ENCODE data around the gene RPS6KB1.
A peak's percentile ranks its signal among the peaks of the same experiment; 100 is the strongest.
"Not testable (repeated sequence)": the region's sequence is repeated elsewhere in the genome, so short reads cannot be mapped to it uniquely, and the experiment has no call there.

RPS6KB1 gene

DNA sequence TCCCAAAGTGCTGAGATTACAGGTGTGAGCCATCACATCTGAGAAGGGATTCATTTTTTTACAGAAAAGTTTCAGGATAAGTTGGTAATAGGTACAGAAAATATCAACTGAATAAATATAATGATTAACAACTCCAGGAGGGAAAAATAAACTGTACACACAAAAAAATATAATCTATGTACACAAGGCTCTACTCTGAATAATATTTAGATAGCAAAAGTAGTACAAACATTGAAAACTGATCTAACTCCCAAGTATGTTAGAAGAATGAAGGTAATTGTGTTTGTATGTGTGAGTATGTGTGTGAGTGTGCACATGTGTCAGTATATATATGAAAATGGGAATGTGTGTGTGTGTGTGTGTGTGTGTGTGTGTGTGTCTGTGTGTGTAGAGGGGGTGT is 20.6 kb upstream of the RPS6KB1 start:
- DNase-seq: no peak

DNA sequence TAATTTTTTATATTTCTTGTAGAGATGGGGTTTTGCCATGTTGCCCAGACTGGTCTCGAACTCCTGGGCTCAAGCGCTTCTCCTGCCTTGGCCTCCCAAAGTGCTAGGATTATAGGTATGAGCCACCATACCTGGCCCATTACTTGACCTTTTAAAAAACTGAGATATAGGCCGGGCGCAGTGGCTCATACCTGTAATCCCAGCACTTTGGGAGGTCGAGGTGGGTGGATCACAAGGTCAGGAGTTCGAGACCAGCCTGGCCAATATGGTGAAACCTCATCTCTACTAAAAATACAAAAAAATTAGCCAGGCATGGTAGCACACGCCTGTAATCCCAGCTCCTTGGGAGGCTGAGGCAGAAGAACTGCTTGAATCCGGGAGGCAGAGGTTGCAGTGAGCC is 19.5 kb upstream of the RPS6KB1 start:
- not testable (repeated sequence) for DNase-seq

DNA sequence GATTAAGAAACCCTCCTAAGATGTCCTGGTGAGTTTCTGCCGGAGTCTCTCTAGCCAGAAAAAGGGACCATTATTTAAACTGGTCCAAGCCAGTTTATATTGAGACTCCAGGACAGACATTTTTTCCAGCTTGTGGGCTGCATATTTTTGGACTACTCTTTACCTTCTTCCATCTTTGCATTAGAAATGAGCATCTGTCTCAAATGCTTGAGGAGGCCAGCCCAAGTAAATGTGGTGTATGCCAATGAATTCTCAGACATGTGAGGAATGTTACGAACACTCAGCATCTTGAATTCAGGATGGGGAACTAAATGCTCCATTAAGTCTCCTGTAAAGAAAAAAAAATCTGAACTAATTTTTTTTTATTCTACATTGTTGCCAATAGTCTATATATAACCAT is 18.5 kb upstream of the RPS6KB1 start:
- DNase-seq: no peak

DNA sequence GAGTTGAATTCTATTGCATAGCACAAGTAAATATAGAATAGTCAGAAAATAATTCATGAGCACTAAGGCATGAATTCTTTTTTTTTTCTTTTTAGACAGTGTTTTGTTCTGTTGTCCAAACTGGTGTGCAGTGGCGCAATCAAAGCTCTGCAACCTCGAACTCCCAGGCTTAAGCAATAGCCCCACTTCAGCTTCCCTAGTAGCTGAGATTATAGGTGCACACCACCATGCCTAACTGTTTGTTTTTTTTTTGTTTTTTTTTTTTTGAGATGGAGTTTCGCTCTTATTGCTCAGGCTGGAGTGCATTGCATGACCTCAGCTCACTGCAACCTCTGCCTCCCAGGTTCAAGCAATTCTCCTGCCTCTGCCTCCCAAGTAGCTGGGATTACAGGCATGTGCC is 16.8 kb upstream of the RPS6KB1 start:
- no peak for DNase-seq

DNA sequence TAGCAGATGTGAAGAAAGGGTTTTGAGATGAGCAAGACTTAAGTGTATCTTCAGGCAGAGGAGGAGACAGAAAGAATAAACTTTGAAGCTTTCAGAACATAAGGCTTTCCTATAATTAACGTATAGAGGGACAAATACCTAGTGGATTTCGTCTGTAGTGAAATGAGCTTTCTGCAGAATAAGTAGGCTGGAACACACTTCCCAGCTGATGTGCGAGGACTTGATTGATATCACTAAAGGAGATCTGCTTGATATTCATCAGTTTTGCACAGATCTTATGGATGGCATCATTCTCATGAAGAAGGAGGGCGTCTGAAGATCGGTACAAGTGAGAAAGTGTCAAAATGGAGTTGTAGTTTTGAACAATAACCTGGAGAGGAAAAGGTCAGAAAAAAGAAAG is 15.0 kb upstream of the RPS6KB1 start:
- no peak for DNase-seq

DNA sequence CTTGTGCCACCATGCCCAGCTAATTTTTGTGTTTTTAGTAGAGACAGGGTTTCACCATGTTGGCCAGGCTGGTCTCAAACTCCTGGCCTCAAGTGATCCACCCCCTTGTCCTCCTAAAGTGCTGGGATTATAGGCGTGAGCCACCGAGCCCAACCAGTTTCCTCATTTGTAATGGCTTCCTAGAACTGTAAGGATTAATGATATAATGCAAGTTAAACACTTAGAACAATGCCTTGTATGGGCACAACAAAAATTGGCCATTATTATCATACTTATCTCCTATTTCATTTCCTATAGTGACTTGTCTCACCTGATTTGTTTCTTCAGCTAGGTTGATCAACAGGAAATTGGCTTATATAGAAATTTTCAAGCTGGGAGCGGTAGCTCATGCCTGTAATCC is 14.3 kb upstream of the RPS6KB1 start:
- no peak for DNase-seq

DNA sequence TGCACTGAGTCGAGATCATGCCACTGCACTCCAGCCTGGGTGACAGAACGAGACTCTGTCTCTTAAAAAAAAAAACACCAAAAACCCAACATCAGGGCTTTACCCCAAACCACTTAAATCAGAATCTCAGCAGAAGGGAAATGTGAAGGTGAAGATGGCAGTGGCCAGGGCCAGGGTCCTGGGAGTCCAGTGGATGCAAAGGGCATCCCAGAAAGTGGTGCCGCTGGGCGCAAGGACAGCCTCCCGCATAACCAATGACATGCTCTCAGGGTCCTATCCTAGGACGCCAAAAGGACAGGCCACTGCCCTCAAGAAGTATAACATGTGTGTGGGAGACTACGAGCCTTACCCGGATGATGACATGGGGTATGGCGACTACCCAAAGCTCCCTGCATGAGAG is 8.1 kb upstream of the RPS6KB1 start:
- no peak for DNase-seq

DNA sequence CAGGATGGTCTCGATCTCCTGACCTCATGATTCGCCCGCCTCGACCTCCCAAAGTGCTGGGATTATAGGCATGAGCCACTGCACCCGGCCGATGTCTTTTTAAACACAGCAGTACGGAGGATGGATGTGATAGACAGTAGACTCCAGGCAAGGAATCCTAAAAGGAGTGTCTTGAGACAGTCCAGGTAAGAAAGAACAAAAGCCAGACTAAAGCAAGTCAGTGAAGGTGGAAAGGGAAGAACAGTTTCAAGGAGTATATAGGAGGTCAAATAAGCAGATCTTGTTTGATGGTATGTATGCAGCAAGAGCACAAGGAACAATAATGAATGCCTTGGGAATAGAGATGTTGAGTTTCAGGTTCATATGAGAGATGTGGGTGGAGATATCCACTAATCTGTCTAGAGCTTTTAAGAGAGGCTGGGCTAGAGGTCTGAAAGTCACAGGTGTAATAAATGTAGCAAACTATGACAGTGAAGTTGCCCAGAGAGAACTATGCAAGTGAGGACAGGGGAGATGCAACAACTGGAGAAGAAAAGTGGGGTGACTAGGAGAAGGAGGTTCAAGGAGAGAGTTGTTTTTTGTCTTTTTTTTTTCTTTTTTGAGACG is 4.7 kb upstream of the RPS6KB1 start:
- no peak for DNase-seq

DNA sequence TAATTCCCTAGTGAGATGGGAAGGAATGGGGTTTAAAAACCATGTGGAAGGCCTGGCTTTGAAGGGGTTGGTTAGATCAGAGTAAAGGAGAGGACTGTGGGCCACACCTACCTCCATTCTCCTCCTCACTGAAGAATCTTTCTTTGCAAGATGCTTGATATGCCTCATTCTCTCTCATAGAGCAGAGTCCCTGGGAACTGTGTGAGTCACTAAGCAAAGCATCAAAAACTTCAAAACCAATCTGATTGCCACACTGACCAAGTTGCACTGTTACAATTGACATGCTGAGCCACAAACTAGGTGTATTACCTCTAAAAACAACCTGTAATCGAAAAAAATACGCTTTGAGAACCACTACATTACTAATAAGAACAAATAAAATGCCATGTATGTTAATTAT is 2.2 kb upstream of the RPS6KB1 start:
- no peak for DNase-seq

DNA sequence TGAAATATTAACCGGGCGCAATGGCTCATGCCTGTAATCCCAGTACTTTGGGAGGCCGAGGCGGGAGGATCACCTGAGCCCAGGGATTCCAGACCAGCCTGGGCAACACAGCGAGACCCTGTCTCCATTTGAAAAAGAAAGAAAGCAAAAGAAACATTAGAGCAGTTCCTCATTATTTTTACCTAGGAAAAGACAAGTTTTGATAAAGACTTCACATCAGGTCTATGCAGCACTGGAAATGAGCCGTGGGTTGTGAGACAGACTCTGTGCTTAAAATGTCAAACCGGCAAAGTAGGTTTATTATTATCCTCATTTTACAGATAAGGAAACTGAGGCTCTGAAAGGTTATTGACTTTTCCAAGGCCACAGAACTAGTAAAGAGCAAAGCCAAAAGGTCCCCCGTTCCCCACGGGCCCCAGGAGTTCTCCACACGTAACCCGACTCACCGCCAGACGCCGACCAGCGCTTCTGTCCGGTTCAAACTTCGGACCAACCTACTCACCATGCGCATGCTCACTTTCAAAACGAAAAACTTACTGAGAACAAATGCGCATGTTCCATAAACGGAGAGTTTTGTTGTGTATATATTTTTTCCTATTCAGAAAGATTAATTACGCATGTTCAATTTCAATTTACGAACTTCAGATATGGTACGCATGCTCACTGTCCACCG is 534 bp upstream of the RPS6KB1 start:
- no peak for DNase-seq

DNA sequence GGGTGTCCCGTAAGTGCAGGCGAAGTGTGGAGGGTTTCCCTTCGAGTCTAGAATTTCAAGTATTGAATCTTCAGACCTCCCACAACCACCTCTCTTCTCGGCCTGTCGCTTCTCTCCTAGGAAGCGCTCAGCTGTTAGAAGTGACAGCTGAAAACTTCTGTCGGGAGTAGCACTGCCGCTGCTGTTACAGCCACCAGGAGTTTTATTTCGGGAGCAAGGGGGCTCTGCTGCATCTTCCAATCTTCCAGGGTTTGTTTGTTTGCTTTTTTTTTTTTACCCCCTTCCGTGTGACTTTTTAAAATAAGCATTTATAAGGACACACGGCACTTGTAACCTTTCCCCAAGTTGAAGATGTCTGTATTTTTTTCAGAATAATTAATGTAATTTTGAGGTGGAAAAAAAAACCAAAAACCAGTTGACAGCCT is 767 bp downstream of the RPS6KB1 start:
- DNase-seq: no peak

DNA sequence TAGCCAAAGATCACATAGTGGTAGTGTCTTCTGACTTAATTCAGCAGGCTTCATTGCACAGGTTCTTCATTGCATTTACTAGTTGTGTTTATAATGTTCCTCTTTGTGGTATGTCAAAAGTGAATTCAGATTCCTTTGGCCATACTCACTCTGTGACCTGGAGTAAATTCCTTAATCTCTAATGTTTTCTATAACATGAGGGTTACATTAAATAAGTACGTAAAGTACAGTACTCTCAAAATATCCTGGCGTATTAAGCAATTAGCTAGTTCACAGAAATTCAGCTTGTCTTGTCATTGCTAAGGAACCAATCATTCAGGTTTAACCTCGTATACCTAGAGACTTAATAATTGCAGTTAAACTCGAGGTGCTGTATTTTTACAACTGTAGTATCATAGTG is 4.2 kb downstream of the RPS6KB1 start:
- no peak for DNase-seq

DNA sequence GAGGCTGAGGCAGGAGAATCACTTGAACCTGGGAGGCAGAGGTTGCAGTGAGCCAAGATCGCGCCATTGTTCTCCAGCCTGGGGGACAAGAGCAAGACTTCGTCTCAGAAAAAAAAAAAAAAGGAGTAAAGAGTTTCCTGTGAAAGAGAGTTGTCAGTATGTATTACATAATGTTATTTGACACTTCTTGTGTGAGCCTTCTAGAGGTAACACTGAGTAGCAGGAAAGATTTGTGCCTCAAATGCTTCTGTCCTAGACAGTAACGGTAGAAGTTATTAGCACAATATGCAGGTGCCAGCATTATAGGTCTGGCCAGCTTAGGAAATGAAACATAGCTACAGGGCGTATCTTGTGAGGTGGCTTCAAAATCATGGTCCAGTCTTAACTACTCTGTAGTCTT is 6.2 kb downstream of the RPS6KB1 start:
- DNase-seq: no peak

DNA sequence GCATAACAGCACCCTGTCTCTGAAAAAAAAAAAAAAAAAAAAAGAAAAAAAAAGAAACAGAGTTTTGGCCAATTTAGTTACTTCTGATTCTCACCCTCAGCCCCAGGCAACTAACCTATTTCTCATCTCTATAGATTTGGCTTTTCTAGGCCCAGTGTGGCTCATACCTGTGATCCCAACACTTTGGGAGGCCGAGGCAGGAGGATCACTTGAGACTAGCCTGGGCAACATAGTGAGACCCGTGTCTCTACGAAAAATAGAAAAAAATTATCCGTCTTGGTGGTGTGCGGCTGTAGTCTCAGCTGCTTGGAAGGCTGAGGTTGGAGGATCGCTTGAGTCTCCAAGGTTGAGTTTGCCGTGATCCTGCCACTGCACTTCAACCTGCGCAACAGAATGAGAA is 8.7 kb downstream of the RPS6KB1 start:
- DNase-seq: no peak

DNA sequence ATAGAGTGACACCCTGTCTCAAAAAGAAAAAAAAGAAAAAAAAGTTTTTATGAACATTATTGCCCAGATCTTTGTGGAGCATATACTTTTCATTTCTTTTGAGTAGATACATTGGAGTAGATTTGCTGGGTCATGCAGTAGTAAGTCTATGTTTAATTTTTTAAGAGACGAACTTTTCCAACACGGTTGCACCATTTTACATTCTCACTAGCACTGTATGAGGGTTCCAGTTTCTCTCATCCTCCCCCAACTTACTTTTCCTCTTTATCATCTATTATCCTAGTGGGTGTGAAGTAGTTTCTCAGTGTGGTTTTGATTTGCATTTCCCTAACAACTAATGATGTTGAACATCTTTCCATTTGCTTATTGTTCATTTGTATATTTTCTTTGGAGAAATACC is 10.5 kb downstream of the RPS6KB1 start:
- DNase-seq: no peak

DNA sequence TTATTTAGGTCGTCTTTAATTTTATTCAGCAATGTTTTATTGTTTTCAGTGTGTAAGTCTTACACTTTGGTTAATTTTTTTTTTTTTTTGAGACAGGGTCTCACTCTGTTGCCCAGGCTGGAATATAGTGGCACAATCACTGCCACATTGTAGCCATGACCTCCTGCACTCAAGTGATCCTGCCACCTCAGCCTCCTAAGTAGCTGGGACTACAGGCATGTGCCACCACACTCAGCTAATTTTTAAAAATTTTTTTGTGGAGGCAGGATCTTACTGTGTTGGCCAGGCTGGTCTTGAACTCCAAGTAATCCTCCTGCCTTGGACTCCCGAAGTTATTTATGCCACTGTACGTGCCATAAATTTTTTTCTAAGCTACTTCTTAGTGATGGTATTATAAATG is 14.5 kb downstream of the RPS6KB1 start:
- no peak for DNase-seq

DNA sequence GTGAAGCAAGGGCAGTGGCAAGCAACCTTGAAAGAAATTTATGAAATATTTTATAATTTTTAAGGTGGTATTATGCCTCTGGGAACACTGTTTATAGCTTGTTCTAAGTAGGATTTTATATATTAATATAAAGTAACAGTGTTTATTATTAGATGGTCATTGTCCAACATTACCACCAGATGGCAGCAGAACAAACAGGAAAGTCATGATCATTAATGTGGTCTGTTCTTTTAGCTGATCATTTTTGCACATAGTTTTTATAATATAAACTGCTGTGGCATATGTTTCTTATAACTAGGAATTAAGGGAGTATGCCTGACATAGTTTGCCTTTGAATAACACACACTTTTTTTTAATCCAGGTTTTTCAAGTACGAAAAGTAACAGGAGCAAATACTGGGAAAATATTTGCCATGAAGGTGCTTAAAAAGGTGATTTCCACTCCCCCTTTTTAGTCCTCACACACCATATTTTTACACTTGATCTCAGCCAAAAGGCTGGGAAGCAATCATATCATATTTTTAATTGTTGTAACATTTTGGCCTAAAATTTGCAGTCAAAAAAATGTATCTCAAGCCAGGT is 21.4 kb downstream of the RPS6KB1 start:
- peak; percentile 2 for DNase-seq

DNA sequence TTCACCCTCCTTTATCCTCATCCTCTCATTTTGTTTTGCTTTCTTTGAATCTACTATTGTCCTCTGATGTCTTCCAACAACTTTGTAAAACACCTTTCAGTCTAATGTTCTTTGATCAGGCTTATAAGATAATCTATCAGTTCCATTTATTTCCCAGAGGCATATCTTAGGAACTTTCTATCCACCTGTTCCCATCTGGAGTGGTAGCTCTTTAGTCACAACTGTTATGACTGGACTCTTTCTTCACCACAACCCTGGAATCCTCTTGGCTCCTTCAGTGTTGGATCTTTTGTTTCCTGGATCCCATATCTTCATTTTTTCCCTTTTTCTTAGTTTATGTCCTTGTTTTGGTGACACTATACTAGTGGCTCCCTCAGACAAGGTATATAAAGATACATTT is 23.5 kb downstream of the RPS6KB1 start:
- no peak for DNase-seq

DNA sequence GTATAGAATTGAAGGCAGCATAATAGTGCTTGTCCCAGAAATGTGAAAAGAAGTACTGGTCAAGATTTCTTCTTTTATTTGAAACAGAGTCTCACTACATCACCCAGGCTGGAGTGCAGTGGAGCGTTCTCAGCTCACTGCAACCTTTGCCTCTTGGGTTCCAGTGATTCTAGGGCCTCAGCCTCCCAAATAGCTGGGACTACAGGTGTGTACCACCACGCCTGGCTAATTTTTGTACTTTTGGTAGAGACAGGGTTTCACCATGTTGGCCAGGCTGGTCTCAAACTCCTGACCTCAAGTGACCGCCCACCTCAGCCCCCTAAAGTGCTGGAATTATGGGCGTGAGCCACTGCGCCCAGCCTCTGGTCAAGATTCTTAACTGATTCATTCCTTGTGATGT is 27.7 kb downstream of the RPS6KB1 start:
- not testable (repeated sequence) for DNase-seq

DNA sequence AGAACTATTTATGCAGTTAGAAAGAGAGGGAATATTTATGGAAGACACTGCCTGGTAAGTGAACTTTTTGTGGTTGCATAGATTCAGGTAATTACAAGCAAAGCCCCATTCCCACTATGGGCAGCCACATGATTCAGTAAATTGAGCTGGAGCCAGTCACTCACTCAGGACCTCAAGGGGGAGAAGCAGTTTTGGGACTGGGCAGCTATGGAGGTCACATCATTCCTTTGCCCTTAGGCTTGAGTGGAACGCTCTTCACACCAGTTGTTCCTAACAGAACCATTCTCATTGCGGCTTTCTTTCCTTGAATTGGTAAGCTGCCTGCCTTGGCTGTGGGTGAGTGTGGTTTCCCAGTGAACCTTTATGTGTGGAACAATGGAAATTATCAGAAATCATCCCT is 37.2 kb downstream of the RPS6KB1 start:
- not testable (repeated sequence) for DNase-seq

DNA sequence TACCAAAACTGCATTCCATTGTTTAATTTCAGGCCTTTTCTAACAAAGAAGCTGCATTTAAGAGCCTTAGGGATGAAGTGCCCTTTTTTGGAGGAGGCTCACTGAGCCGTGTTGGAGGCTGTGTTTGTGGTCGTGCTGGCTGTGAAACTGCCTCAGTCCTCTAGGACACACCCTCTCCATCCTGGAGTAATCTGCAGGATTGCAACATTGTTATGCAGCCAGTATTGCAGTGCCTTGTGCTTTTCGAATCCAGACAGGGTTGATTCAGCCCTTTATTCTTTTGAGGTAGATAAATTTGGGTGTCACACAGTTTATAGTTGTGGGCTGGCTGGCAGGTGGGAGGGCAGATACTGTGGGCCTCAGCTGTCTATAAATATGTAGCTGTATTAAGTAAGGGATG is 37.8 kb downstream of the RPS6KB1 start:
- DNase-seq: not testable (repeated sequence)

DNA sequence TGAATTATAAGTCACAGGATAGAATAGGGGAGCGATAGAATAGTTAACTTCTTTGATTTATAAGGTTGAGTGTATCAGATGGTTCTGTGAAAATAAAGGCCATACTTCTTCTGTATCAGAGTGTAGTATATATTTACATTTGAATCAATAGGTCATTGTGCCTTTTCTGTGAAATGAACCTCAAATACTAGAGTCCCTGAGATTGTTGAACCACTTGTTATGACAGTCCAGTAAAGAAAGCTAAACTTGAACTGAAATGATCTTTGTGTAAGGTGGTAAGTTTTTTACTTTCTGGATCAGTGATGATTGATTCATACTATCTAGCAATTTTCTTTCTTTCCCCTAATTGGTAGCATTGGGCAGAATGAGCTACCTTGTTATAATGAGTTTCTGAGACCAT is 40.4 kb downstream of the RPS6KB1 start:
- not testable (repeated sequence) for DNase-seq

DNA sequence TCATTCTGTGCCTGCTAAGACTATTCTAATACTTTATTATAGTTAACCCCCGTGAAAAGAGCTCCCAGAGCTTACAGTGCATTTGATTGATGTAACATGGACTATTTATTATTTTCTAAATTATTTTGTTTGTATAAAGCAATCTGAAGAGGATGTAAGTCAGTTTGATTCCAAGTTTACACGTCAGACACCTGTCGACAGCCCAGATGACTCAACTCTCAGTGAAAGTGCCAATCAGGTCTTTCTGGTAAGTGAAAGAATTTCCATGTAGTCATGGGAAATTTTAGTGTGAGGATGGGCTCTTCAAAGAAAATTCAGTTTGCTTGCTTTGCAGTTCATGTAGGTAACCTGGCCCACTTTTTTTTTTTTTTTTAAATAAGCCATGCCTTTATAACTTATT is 47.8 kb downstream of the RPS6KB1 start:
- DNase-seq: not testable (repeated sequence)

DNA sequence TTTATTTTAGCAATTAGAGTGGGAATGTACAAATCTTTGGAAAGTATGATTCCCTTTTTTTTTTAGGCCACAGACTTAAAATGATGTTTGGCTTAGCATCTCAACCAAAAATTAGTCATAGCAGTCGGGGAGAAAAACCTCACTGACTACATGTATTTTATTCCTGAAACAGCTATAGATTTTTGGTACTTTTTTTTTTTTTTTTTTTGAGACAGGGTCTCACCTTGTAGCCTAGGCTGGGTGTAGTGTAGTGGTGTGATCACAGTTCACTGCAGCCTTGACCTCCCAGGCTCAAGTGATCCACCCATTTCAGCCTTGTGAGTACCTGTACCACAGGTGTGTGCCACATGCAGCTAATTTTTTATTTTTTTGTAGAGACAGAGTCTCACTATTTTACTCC is 48.2 kb downstream of the RPS6KB1 start:
- DNase-seq: no peak

DNA sequence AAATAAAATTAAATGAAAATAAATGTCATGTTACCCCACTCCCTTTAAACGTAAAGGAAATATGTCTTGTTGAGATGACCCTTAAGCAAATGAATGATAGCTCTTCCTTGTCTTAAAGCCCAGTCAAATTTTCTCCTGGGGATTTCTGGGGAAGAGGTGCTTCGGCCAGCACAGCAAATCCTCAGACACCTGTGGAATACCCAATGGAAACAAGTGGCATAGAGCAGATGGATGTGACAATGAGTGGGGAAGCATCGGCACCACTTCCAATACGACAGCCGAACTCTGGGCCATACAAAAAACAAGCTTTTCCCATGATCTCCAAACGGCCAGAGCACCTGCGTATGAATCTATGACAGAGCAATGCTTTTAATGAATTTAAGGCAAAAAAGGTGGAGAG is 53.5 kb downstream of the RPS6KB1 start:
- DNase-seq: not testable (repeated sequence)

Data from NCI-H1092 (cell line).